Measurements from ENCODE around the gene TTC16. TPM values are rescaled to one million over a fixed set of nuclear protein-coding genes. Genes with fewer than 3 reads are reported as not detected.

Gene TTC16
- total RNA-seq, 1 experiment from 2014 or later: 0.26 TPM

DNA sequence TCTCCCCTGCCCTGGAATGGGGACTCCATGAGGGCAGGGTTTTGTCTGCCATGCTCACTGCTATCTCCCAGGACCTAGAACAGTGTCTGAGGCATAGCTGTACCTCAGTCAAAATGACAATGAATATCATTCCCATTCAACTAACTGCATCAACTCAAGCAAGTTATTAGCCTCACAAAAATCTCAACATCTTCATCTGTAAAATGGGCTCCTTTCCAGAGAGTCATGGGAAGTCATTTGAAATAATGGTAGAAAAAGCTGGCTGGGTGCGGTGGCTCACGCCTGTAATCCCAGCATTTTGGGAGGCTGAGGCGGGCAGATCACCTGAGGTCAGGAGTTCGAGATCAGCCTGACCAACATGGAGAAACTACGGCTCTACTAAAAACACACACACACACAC lies 53.2 kb downstream of the TTC16 start:
- H3K36me3 ChIP-seq (ENCODE audit: low read depth): no peaks in the 10 kb centered on the region
- H3K27me3 ChIP-seq (ENCODE audit: insufficient read depth, low read depth): no peaks in the 10 kb centered on the region; the same call in 1 of the 2 replicates
- no peaks in the 10 kb centered on the region for H3K79me2 ChIP-seq (ENCODE audit: low read depth)
- POLR2A ChIA-PET (ENCODE audit: unreplicated experiment): no interaction called here
- CTCF ChIA-PET: no interaction called here
- no peaks in the 10 kb centered on the region for H4K20me1 ChIP-seq (ENCODE audit: insufficient read depth)
- no peak overlapping the region for H3K4me2 ChIP-seq
- H3F3A ChIP-seq (ENCODE audit: insufficient read depth, low read depth): peaks cover 14% of the 10 kb centered on the region; the same call in 1 of the 2 replicates
- no peak overlapping the region for H3K27ac ChIP-seq
- no peak for DNase-seq
- H3K9me3 ChIP-seq (ENCODE audit: insufficient read depth, low read depth): no peaks in the 10 kb centered on the region
- intact Hi-C loops (cut with micrococcal nuclease; ENCODE audit: unreplicated experiment): no loop called here
- BruUV-seq (replicated peaks): no TSS peak
- peaks cover 7% of the 10 kb centered on the region for H3K4me1 ChIP-seq (replicated peaks; ENCODE audit: insufficient read depth)
- H3K4me3 ChIP-seq: no peak overlapping the region
- H3K9me2 ChIP-seq (ENCODE audit: insufficient read depth): no peaks in the 10 kb centered on the region
- H2AFZ ChIP-seq: no peak overlapping the region
- TF ChIP-seq CTCF (conservative IDR thresholded peaks at IDR 0.05) (no peak), EZH2 (IDR thresholded peaks at IDR 0.05; ENCODE audit: low read depth) (no peak)

GRCh38 chr9:127769929-127770582 lies 54.2 kb downstream of the TTC16 start:
- no peak for DNase-seq
- H3K4me1 ChIP-seq (replicated peaks; ENCODE audit: insufficient read depth): peaks cover 7% of the 10 kb centered on the region
- intact Hi-C loops (cut with micrococcal nuclease; ENCODE audit: unreplicated experiment): no loop called here
- no peak overlapping the region for H3K4me3 ChIP-seq
- no peak overlapping the region for H2AFZ ChIP-seq
- TF ChIP-seq CTCF (conservative IDR thresholded peaks at IDR 0.05) (no peak), EZH2 (IDR thresholded peaks at IDR 0.05; ENCODE audit: low read depth) (no peak)
- H3K4me2 ChIP-seq: peak overlapping the region; percentile 93
- H4K20me1 ChIP-seq (ENCODE audit: insufficient read depth): no peaks in the 10 kb centered on the region
- POLR2A ChIA-PET (ENCODE audit: unreplicated experiment): no interaction called here
- H3K27ac ChIP-seq: no peak overlapping the region
- H3K9me2 ChIP-seq (ENCODE audit: insufficient read depth): no peaks in the 10 kb centered on the region
- H3F3A ChIP-seq (ENCODE audit: insufficient read depth, low read depth): peaks cover 14% of the 10 kb centered on the region; the same call in 1 of the 2 replicates
- peaks cover 6% of the 10 kb centered on the region; the same call in 1 of the 2 replicates for H3K27me3 ChIP-seq (ENCODE audit: insufficient read depth, low read depth)
- H3K9me3 ChIP-seq (ENCODE audit: insufficient read depth, low read depth): no peaks in the 10 kb centered on the region
- no peaks in the 10 kb centered on the region for H3K79me2 ChIP-seq (ENCODE audit: low read depth)
- BruUV-seq (replicated peaks): no TSS peak
- CTCF ChIA-PET: interaction anchor here (1.5 to 1.9 kb wide), 2 partner anchors 28 to 29 kb away, joined by 6 read pairs; no protein-coding TSS in a partner anchor
- H3K36me3 ChIP-seq (ENCODE audit: low read depth): no peaks in the 10 kb centered on the region

DNA sequence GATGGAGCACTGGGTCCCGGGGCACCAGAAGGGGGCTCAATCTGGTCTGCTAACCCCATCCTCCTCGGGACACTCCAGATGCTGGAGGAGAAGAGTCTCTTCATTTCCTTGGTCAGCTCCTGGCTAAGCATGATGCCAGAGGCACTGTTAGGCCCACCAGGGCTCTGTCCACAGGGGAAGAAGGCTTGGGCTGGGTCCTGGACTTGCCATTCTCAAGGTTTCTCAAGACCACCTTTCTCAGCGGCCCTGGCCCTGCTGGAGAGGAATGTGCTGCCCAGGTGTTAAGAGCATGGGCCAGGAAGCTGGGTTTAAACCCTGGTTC lies 54.7 kb downstream of the TTC16 start:
- no peaks in the 10 kb centered on the region for H3K9me2 ChIP-seq (ENCODE audit: insufficient read depth)
- H4K20me1 ChIP-seq (ENCODE audit: insufficient read depth): no peaks in the 10 kb centered on the region
- intact Hi-C loops (cut with micrococcal nuclease; ENCODE audit: unreplicated experiment): no loop called here
- peaks cover 8% of the 10 kb centered on the region; the same call in 1 of the 2 replicates for H3K27me3 ChIP-seq (ENCODE audit: insufficient read depth, low read depth)
- no peaks in the 10 kb centered on the region for H3K36me3 ChIP-seq (ENCODE audit: low read depth)
- H3K9me3 ChIP-seq (ENCODE audit: insufficient read depth, low read depth): no peaks in the 10 kb centered on the region
- TF ChIP-seq CTCF (conservative IDR thresholded peaks at IDR 0.05) (no peak), EZH2 (IDR thresholded peaks at IDR 0.05; ENCODE audit: low read depth) (no peak)
- no peak overlapping the region for H2AFZ ChIP-seq
- H3K79me2 ChIP-seq (ENCODE audit: low read depth): no peaks in the 10 kb centered on the region
- H3F3A ChIP-seq (ENCODE audit: insufficient read depth, low read depth): peaks cover 14% of the 10 kb centered on the region; the same call in 1 of the 2 replicates
- ChIA-PET CTCF (interaction anchor here (1.5 to 1.9 kb wide), 3 partner anchors 28 to 35 kb away, joined by 6 to 23 read pairs (median 6); partner anchors contain the start of gene TOR2A), POLR2A (ENCODE audit: unreplicated experiment) (interaction anchor here (0.5 to 1.0 kb wide), 5 partner anchors 25 to 1111 kb away, joined by 3 to 21 read pairs (median 6); partner anchors contain the start of genes KYAT1 and LRRC8A)
- no TSS peak for BruUV-seq (replicated peaks)
- peaks cover 7% of the 10 kb centered on the region for H3K4me1 ChIP-seq (replicated peaks; ENCODE audit: insufficient read depth)
- DNase-seq: no peak
- H3K4me3 ChIP-seq: peak overlapping the region; percentile 72; the same call in 1 of the 2 replicates
- H3K4me2 ChIP-seq: peak overlapping the region; percentile 93
- H3K27ac ChIP-seq: no peak overlapping the region
